NAMALWA (cell line): ENCODE results near the gene NAA80.
"Not testable (repeated sequence)": the region's sequence is repeated elsewhere in the genome, so short reads cannot be mapped to it uniquely, and the experiment has no call there.

Source experiments
- DNase-seq: peaks from one replicate; pipeline ENCODE4 v3.0.0-alpha.2; 2015; ENCODE audit warnings: low spot score

The NAA80 gene

DNA sequence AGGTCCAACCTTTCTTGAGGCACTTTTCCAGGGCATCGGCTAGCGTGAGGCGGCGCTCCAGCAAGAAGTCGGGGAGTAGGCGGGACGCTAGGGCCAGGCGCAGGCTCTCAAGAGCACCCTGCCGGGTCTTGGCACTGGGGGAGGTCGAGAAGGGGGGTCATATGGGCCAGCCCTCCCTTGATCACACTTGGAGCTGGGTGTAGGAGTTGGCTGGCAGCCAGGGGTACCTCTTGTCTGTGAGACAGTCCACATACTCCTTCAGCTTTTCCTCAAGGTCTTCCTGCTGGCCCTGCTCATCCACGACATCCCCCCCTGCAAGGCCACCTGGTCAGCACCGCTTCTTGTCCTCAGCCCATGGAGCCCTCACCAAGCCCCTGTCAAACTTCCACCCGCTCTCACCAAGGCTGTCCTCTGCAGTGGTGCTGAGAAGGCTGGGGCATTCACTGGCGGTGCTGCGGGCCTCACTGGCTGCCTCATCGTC, 9.0 kb downstream of the NAA80 start:
- no peak for DNase-seq

- DNase-seq: no peak
Measured at GRCh38 chr3:50289130-50289529, 10.1 kb downstream of the NAA80 start.

- no peak for DNase-seq
Measured at GRCh38 chr3:50288387-50289007, 10.7 kb downstream of the NAA80 start.

DNA sequence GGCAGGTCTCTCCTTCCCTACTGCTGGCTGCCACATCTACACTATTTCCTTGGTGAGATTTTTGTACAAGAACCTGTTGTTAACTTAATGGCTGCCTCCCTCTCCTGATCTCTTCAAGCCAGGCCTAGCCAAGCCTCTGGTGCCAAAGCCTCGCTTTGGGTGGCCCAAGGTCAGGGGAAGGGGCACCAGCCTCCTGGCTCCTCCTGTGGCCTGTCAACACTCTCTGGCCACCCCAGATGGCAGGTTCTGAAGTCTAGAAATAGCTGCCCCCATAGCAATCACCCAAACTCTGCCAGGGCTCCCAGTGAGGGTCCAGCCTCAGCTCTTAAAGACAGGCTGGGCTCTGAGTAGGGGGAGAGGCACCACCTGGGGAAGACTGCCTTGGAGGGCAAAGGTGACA, 11.9 kb downstream of the NAA80 start:
- DNase-seq: no peak

DNA sequence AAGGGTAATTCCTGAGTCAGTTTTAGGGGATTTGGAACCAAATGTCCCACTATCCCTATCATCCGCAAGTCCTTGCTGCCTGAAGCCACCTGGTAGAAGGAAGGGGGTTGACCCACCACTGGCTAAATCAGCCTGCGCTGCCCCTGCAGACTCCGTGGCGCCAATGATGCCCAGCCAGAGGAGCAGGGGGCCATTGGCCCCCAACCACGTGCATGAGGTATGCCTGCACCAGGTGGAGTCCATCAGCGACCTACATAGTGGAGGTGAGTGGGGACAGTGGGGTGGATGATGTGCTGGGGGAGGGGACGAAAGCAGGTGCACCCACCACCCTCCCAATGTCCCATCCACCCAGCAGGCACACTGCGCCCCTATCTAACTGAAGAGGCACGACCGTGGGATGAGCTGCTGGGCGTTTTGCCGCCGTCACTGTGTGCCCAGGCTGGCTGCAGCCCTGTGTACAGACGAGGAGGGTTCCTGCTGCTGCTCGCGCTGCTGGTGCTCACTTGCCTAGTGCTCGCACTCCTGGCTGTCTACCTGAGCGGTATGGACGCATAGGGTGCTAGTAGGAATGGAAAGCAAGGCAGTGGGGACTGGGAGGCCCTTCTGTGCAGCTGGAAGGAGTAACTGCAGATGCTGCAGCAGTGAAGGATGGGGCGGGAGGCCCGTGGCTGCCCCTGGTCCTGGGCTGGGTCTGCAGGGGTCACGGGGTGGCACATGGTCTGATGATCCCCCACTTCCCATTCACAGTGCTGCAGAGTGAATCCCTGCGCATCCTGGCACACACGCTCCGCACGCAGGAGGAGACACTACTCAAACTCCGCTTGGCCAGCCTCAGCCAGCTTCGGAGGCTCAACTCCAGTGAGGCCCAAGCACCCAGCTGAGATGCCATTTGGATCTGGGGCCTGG, 12.6 kb downstream of the NAA80 start:
- DNase-seq: no peak

GRCh38 chr3:50284121-50284520, 15.1 kb downstream of the NAA80 start:
- not testable (repeated sequence) for DNase-seq

GRCh38 chr3:50279255-50280016, 19.8 kb downstream of the NAA80 start:
- DNase-seq: no peak

DNA sequence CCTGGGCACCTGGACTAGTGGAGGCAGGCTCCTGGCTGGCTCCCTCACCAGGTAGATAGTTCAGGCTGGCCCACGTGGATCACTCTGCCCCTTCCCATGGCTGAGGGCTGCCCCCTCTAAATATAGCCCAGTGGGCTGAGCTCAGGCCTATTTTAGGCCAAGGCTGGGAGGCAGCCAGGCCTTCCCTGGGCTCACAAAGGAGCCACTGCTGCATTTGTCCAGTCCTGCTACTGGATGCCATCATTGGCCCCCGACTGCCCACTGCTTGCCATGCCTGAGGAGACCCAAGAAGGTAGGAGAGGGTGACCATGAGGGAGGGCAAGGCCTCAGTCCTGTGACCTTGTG, 20.4 kb downstream of the NAA80 start, which contains the start of gene LSMEM2:
LSMEM2 (plus strand) TSS at position 208 of the 345 bp plus-strand sequence; CDS start at position 235, 27 bp downstream.
- no peak for DNase-seq

GRCh38 chr3:50278123-50278879, 20.9 kb downstream of the NAA80 start:
- DNase-seq: no peak

GRCh38 chr3:50276762-50277101, 22.5 kb downstream of the NAA80 start:
- no peak for DNase-seq

DNA sequence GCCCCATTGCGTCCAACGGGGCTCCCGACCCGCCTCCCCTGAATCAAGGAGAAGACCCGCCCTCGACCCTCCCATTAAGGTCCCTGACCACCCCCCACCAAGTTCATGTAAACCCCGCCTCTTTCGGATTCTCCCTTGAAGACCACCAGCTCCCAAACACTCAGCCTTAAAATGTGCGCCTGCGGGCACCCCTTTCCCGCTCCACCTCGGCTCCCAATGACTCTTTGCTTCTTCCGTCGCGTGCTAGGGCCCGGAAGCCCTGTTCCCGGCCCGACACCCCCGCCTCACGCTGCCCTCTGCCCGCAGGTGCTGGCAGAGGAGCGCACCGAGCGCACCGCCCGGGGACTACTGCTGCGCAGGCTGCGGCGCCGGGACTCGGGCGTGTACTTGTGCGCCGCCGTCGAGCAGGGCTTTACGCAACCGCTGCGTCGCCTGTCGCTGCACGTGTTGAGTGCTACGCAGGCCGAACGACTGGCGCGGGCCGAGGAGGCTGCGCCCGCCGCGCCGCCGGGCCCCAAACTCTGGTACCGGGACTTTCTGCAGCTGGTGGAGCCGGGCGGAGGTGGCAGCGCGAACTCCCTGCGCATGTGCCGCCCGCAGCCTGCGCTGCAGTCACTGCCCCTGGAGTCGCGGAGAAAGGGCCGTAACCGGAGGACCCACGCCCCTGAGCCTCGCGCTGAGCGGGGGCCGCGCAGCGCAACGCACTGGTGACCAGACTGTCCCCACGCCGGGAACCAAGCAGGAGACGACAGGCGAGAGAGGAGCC, 23.0 kb downstream of the NAA80 start:
- no peak for DNase-seq

GRCh38 chr3:50275141-50275995, 23.8 kb downstream of the NAA80 start:
- no peak for DNase-seq

DNA sequence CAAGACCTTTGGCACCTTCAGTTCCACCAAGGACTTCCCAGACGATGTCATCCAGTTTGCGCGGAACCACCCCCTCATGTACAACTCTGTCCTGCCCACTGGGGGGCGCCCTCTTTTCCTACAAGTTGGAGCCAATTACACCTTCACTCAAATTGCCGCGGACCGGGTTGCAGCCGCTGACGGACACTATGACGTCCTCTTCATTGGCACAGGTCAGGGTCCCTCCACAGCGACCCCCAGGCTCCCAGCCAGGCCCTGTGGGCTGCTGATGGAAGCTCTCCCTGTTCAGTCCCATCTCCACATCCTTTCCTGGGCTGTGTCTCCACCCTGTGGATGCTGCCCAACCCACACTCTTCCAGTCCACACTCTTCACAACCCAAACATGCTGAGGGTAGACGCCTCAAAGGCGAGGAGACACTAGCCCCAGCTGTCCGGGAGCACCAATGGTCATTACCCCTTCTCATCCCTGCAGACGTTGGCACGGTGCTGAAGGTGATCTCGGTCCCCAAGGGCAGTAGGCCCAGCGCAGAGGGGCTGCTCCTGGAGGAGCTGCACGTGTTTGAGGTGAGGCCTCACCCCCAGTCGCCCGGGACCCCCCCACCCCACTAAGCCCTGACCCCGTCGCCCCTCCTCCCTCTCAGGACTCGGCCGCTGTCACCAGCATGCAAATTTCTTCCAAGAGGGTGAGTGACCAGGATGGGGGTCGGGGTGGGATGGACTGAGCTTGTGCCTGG, 24.7 kb downstream of the NAA80 start:
- peak; percentile 49 for DNase-seq

DNA sequence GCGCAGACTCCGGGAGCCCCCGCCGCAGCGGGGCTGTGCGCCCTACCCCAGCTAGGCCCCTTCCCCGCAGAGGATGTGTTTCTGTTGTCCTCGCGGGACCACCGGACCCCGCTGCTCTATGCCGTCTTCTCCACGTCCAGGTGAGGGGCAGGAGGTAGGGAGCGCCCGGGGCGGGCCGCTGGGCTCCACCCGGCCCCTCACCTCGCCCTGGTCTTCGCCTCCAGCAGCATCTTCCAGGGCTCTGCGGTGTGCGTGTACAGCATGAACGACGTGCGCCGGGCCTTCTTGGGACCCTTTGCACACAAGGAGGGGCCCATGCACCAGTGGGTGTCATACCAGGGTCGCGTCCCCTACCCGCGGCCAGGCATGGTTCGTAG, 25.5 kb downstream of the NAA80 start:
- DNase-seq: no peak

DNA sequence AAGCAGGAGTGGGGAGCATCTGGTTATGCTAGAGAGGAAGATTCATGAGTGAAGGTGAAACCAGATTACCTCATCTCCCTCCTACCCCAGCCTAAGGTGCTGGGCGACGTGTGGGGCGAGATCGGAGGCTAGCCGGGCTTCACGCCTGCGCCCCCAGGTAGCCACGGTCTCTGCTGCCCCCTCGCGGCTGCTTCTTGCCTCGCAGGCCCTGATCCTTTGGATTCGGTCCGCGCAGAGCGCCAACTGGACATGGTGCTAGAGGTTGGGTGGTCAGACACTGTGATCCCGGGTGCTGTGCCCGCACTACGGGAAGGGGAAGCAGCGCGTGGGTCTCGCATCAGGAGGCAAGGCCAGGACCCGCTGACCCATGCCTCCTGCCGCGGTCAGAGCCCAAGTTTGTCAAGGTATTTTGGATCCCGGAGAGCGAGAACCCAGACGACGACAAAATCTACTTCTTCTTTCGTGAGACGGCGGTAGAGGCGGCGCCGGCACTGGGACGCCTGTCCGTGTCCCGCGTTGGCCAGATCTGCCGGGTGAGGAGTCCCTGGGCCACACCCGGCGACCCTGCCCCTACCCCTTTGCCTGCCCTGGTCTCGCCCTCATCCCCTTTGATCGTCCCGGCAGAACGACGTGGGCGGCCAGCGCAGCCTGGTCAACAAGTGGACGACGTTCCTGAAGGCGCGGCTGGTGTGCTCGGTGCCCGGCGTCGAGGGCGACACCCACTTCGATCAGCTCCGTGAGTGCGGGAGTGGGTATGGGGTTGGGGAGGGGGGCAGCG, 26.1 kb downstream of the NAA80 start:
- DNase-seq: peak; percentile 67

DNA sequence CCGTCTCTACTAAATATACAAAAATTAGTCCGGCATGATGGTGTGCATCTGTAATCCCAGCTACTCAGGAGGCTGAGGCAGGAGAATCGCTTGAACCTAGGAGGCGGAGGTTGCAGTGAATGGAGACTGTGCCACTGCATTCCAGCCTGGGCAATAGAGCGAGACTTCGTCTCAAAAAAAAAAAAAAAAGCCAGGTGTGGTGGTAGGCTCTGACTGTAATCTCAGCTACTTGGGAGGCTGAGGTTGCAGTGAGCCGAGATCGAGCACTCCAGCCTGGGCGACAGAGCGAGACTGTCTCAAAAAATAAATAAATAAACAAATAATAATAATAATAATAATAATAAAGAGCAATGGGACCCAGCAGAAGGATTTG, 26.7 kb downstream of the NAA80 start:
- DNase-seq: not testable (repeated sequence)

GRCh38 chr3:50271314-50271936, 27.8 kb downstream of the NAA80 start:
- DNase-seq: no peak
